ENCODE results near the gene DMPK.

DMPK gene

GRCh38 chr19:45785097-45785496 lies 2.8 kb upstream of the DMPK start:
- DNase-seq = no peak

GRCh38 chr19:45784096-45784495 lies 1.8 kb upstream of the DMPK start:
- no peak for DNase-seq

DNA sequence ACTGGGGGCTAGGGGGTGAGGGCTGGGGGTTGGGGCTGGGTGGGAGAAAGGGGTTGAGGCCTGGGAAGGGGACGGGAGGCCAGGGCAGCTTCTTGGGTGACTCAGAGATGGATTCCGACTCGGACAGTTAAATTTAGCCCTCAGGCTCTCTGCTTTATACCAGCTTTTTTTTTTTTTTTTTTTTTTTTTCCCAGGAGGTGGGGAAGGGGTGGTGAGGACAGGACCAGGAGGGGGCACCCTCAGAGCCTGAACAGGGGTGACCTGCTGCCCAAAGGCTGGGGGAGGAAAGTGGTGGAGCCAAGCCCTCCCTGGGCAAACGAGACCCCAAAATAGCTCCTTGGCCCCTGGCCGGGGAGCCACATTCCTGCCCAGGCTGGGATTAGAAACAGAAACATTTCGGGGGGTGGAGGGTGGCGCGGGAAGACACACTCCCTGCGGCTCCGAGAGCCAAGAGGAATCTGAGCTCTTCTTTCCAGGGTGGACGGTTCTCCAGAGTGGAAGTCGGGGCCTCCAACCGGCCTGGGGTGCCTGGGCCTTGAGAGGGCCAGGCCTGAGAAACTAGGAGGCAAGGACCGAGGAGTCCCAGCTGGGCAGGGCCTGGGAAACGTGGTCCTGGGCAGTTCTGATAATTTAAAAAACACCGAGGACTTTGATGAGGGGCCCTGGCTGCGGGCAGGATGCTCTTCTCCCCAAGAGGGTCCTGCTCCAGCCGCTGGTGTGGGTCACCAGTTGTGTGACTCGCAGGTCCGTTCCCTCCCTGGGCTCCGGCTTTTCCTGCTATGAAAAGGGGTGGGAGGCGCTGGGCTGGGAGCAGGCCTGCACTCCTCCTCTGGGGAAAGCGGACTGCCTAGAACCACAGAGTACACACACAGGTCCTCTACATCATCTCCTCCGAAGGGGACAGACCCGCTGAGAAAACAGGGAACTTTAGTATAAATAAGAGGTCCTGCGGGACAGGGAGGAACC lies 813 bp upstream of the DMPK start:
- DNase-seq = no peak

DNA sequence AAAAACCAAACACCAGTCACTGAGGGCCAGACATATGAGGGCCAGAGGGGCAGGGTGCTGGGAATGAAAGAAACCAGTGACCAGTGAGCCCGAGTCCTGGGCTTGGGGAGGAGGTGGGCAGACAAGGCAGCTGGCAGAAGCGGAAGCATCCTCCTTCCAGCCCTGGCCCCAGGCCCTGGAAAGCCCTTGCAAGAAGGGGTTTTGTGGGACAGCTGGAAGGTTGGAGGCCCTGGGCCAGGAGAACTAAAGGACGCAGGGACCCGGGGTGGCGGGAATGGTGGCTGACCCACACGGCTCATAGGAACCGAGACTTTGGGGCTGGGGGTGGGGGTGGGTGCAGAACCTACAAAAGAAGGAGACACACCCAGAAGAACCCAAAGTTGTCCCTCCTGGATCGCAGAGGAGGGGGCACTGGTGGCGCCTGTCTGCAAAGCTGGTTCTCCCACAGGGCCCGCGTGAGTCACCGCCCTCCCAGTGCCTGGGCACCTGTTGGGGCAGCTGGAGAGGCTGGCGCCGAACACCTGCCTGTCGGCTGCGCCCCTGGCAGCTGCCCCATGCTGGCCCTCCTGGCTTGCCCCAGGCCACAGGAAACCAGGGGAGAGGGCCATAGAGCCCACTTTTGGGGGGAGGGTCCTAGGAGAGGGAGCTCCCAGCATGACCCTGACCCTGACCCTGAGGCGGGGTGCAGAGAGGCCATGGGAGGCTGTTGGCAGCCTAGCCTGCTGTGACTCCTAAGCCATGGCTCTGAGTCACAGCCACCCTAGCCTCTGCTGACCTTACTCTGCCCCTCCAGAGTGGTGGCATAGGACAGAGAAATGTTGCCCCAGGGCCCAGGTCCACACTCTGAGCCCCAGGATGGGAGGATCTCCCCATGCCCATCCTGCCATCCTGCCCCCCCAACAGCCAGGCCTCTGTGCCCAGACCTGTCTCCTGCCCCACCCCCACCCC lies 802 bp downstream of the DMPK start:
- DNase-seq = peak; percentile 77

DNA sequence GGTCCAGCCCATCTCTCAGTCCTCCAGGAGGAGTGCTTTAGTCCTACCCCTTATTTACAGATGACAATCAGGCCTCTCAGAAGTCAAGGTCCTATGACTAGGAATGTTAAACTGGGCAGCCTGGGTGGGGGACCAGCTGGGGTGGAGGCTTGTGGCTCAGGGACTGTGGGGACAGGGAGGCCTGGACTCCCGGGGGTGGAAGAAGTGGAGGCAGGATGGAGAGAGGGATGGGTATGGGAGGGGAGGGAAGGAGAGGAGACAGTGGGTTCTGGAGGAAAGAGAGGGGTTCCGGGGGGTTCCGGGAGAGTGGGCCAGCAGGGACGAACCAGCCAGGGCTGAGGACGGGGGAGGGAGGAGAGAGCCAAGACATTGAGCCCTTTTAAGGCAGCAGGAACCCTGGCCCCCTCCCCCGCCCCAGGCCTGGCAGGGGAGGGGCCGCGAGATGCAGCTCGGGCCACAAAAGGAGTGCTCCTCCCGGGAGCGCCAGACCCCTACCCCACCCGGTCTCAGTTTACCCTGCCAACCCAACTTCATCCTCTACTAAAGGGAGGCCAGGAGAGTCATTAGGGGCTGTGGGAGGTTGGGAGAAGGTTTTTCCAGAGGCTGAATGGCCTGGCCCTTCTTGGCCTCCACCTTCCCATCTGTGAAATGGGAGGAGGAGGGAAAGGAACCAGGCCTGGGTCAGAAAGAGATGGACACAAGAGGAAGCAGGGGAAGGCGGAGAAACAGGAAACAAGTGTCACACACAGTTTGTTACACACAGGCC lies 1.7 kb downstream of the DMPK start:
- no peak for DNase-seq

GRCh38 chr19:45780146-45780447 lies 2.2 kb downstream of the DMPK start:
- no peak for DNase-seq

- DNase-seq = no peak
These were observed 2.8 kb downstream of the DMPK start for GRCh38 chr19:45779231-45780145.

DNA sequence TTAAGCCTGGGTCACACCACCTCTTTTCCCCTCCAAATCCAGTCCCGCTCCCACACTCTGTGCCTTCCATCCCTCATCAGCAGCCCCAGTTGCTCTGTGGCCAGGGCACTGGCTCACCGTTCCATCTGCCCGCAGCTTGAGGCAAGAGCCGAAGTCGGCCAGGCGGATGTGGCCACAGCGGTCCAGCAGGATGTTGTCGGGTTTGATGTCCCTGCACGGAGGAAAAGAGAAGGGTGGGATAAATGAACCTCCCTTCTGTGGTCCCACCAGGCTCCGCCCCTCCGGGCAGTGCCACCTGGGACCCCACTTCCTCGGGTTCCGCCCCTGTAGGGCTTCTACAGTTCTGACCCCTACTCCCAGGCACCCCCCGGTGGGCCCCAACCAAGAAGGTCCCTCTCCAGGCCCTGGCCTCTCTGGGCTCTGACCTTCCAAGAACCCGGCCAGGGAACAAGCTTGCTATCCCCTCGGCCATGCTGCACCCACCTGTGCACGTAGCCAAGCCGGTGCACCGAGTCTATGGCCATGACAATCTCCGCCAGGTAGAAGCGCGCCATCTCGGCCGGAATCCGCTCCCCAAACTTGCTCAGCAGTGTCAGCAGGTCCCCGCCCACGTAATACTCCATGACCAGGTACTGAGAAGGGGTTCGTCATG lies 4.2 kb downstream of the DMPK start:
- DNase-seq = no peak

GRCh38 chr19:45777395-45777961 lies 4.8 kb downstream of the DMPK start:
- DNase-seq = no peak

DNA sequence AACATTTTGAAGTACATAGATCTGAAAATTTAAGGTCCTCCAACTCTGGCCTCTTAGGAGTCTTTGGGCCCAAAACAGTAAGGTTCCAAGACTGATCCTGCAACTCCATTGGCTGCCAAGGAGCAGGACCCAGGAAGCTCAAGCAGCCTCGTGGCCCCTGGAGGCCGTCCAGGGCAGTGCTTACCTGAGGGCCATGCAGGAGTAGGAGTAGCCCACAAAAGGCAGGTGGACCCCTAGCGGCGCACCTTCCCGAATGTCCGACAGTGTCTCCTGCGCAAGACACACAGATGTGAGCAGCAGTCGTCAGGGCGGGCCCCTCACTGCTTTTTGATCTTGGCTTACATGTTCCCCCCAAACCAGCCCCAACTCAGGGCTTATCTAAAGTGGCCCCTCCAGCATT lies 7.5 kb downstream of the DMPK start:
- no peak for DNase-seq

DNA sequence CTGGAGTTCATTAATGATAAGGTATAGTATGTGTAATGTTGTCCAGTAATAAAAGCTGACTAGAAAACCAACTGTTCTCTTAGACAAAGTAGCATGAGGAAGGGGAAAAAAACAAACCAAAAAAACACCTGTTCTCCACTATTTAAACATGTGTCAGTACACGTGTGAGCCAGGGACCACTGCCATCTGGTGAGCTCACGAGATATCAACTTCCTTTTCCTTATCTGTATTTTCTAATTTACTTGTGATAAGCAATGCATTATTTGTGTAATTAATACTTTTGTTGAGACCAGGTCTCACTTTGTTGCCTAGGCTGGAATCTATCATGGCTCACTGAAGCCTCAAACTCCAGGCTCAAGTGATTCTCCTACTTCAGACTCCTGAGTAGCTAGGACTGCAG lies 8.9 kb downstream of the DMPK start:
- no peak for DNase-seq

GRCh38 chr19:45772912-45773311 lies 9.4 kb downstream of the DMPK start:
- DNase-seq = no peak

DNA sequence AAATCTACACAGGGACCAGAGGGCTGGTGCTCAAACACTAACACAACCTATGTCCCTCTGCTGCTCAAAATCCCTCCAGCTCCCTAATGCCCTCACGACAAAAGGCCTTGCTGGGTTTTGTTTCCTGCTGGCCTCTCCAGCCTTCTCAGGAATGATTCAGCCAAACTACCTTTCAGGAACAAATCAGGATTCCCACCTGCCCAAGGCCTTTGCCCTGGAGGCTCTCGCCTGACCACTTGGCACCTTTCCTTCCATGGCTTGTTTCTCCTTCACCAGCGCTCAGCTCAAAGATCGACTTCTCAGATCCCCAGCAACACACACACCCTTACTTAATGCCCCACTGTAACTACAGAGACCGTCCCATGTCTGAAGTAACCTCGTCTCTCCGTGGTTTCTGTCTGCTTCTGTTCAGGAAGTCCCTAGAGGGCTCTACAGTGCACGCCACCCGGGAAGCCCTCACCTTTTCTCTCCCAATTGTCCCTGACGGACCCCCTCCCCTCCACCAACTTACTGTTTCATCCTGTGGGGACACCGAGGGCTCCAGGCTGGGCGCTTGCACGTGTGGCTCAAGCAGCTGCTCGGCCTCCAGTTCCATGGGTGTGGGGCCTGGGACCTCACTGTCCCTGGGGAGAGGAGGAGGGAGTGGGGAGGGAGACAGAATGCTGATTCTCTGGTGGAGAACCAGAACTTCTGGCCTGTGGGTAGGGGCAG lies 10.0 kb downstream of the DMPK start:
- no peak for DNase-seq

- no peak for DNase-seq
These were observed 10.9 kb downstream of the DMPK start for GRCh38 chr19:45771311-45771933.

GRCh38 chr19:45770192-45771101 lies 11.8 kb downstream of the DMPK start:
- DNase-seq = peak; percentile 99

DNA sequence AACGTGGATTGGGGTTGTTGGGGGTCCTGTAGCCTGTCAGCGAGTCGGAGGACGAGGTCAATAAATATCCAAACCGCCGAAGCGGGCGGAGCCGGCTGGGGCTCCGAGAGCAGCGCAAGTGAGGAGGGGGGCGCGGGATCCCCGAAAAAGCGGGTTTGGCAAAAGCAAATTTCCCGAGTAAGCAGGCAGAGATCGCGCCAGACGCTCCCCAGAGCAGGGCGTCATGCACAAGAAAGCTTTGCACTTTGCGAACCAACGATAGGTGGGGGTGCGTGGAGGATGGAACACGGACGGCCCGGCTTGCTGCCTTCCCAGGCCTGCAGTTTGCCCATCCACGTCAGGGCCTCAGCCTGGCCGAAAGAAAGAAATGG lies 12.5 kb downstream of the DMPK start:
- DNase-seq = no peak

DNA sequence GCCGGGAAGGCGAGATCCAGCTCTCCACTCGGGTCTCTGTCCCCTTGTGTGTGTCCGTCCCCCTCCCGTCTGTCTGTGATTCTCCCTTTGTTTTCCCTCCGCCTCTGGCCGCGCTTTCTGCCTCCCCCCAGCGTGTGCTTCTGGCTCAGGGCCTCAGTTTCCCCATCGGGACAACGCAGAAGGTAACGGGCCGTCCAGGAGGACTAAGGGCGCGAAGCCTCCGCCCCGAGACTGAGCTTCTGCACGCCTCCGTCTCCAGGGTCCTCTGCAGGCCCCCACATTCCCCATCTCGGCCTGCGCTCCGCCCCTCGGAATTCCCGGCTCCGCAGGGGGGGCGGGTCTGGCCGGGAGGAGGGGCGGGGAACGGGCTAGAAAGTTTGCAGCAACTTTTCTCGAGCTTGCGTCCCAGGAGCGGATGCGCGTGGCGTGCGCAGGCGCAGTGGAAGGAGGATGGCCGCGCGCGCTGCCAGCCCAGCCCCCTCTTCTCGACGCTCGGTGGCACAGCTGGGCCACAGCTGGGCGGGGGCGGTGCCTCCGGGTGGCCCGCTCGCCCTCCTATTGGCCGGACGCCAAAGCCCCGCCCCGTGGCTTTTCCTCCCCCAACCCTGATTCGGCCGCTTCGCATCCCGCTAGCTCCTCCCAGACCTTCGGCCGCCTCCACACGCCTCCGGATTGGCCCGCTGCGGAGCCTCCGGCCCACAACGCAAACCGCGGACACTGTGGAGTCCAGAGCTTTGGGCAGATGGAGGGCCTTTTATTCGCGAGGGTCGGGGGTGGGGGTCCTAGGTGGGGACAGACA lies 13.1 kb downstream of the DMPK start, which contains the start of gene SIX5:
Gene SIX5 (minus strand): TSS at position 269 of the 799 bp plus-strand sequence. CDS start 408 bp downstream, outside the sequence.
- peak; percentile 98 for DNase-seq

DNA sequence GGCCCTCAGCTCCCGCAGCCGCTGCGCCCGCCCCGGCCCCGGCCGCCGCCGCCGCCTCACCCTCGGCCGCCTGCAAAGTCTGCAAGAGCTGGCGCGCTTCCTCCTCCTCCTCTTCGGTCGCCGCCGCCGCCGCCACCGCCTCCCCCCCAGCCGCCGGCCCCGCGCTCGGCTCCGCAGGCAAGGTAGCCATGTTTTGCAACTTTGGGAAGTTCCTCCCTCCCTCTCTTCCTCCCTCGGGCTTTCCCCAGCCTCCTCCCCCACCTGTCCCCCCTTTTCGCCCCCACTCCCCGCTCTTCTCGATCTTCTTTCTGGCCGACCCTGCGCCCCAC lies 13.7 kb downstream of the DMPK start:
- DNase-seq = no peak

All from NCI-H510A (cell line).